Embryonic facial prominence (tissue), 1 donor: ENCODE measurements around the gene UGT1A7.

Experiments used
- DNase-seq: peaks from one replicate; pipeline ENCODE4 v3.0.0-alpha.2; 2016; ENCODE audit errors: extremely low spot score

Gene UGT1A7

GRCh38 chr2:233761040-233761769, 79.5 kb downstream of the UGT1A7 start:
- DNase-seq: no peak

GRCh38 chr2:233764264-233764663, 82.6 kb downstream of the UGT1A7 start:
- no peak for DNase-seq

DNA sequence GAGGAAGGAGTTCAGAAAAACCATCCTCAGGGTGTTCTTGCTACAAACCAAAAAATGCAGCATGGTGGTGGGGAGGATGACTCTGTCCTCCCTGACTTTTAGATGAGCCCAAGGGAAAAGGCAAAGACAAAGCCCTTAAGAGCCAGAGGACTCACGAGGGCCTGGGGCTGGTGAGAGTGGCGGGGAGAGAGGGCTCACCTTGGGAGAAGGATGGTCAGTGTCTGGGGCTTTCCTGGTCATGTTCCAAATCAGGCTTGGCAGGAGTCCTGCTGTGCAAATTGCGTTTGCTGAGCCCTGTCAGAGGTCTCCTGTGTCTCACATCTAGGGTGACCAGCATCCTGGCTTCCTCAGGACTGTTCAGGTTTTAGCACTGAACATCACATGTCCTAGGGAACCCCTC, 83.1 kb downstream of the UGT1A7 start:
- no peak for DNase-seq

DNA sequence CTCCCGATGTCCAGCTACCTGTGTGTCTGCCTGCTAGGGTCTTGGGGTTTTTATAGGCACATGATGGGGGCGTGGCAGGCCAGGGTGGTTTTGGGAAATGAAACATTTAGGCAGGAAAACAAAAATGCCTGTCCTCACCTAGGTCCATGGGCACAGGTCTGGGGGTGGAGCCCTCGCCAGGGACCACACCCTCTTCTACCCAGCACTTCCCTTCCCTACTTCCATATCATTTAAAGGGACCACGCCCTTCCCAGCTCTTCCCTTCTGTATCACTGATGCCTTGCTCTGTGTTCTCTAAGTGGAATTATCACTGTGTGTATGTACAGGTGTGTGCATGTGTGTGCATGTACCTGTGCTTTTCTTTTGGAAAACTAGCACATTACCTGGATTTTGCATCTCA, 84.7 kb downstream of the UGT1A7 start:
- DNase-seq: no peak

DNA sequence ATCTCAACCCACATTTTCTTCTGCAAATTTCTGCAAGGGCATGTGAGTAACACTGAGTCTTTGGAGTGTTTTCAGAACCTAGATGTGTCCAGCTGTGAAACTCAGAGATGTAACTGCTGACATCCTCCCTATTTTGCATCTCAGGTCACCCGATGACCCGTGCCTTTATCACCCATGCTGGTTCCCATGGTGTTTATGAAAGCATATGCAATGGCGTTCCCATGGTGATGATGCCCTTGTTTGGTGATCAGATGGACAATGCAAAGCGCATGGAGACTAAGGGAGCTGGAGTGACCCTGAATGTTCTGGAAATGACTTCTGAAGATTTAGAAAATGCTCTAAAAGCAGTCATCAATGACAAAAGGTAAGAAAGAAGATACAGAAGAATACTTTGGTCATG, 86.4 kb downstream of the UGT1A7 start:
- DNase-seq: no peak

DNA sequence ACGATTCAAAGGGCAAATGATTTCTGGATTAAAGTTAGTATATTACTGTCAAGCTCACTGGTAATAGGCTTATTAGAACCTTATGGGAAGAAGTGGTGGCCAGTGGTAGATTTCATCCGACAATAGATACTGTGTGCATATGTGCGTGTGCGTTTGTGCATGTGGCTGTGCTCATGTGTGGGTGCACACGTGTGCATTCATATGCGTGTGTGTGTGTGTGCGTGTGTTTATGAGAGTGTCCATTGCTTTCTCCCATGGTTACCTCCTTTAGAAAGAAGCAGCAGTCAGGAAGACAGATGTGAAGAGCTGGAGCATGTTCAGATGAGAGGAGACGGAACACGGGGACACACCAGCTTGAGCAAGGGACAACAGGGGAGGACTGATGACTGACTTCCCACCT, 87.6 kb downstream of the UGT1A7 start:
- DNase-seq: no peak

DNA sequence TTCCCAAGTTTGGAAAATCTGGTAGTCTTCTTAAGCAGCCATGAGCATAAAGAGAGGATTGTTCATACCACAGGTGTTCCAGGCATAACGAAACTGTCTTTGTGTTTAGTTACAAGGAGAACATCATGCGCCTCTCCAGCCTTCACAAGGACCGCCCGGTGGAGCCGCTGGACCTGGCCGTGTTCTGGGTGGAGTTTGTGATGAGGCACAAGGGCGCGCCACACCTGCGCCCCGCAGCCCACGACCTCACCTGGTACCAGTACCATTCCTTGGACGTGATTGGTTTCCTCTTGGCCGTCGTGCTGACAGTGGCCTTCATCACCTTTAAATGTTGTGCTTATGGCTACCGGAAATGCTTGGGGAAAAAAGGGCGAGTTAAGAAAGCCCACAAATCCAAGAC, 90.5 kb downstream of the UGT1A7 start:
- DNase-seq: no peak

- no peak for DNase-seq
These were observed 90.9 kb downstream of the UGT1A7 start for GRCh38 chr2:233772583-233772982.

DNA sequence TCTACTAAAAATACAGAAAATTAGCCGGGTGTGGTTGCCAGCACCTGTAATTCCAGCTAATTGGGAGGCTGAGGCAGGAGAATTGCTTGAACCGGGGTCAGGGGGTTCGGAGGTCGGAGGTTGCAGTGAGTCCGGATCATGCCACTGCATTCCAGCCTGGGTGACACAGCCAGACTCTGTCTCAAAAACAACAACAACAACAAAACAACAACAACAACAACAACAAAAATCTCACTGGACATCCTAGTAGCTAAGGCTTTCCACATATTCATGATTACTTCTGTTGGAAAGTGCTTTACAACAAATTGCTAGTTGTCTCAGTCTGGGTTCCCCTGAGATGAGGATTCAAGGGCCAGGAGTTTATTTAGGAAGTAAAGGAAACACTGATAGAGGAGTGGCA, 92.2 kb downstream of the UGT1A7 start:
- DNase-seq: no peak

GRCh38 chr2:233775414-233775813, 93.7 kb downstream of the UGT1A7 start:
- DNase-seq: no peak

DNA sequence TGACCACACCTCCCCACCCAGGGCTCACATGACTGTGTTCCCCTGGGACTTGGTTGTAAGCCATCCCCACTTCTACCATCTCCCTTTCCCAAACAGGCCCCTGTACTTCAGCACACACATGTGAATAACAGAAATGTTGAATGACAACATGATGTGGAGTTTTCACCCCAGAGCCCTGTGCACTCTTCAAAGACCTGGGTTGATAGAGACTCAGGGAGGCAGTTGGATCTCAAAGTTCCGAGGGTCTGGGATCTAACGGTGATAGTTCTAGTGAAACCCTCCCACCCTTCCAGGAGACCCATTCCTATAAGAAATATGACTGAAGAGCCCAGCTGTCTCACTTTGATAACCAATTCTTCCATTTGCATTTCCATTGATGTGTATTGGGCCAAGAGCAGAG, 96.3 kb downstream of the UGT1A7 start, which contains the start of gene MROH2A:
Gene MROH2A (plus strand): TSS at position 301 of the 400 bp plus-strand sequence. CDS start 1,029 bp downstream, outside the sequence.
- no peak for DNase-seq

- no peak for DNase-seq
These were observed 98.0 kb downstream of the UGT1A7 start for GRCh38 chr2:233779722-233780121.

DNA sequence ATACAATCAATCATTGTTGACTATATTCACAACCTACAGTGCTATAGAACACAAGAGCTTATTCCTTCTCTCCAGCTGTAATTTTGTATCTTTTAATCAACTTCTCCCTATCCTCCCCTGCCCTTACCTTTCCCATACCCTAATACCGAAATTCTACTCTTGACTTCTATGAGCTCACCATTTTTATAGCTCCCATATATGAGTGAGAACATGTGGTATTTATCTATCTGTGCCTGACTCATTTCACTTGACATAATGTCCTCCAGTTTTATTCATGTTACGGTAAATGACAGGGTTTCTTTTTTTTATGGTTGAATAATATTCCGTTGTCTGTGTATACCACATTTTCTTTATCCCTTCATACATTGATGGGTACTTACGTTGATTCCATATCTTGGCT, 99.1 kb downstream of the UGT1A7 start:
- no peak for DNase-seq

DNA sequence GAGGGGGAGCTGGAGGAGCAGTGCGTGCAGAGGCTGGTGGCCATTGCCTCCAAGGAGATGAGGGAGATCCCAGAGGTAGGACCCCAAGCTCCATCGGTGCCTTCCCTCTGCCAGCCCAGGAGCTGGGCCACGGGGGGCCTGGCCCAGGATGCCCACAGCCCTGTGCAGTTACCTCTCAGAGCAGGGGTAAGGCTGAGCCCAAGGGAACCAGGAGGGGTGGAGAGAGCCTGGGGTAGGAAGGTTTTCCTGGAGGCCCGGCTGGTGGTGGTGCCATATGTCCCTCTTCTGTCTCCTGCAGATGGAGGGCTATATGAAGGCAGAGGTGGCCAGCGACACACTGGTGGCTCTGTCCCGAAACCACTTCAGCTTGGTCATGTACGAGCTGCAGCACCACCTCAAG, 107.9 kb downstream of the UGT1A7 start:
- DNase-seq: no peak

- DNase-seq: no peak
These were observed 109.6 kb downstream of the UGT1A7 start for GRCh38 chr2:233791151-233791882.

DNA sequence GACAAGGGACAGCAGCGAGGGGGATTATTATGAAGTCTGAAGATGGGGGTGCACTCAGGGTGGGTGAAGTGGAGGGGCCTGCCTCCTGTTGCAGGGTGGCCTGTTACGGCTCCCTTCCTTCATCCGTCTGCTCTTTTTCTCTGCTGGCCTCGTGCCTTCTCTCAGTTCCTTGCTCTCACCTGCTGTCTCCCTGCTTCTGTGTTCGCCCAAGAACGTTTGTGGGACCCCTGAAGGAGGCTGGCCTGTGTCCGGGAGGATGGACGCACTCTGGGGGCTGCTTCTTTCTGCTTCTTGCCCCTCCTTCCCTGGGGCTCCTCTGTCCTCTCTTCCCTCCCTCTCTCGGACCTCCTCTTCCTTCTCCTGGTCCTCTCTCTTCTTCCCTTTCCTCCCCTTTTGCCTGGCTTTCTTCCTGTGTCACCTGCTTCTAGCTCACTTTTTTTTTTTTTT, 110.2 kb downstream of the UGT1A7 start:
- no peak for DNase-seq

- no peak for DNase-seq
These were observed 111.0 kb downstream of the UGT1A7 start for GRCh38 chr2:233792720-233793119.

- DNase-seq: no peak
These were observed 111.9 kb downstream of the UGT1A7 start for GRCh38 chr2:233793465-233794127.

GRCh38 chr2:233794128-233794658, 112.5 kb downstream of the UGT1A7 start:
- no peak for DNase-seq

DNA sequence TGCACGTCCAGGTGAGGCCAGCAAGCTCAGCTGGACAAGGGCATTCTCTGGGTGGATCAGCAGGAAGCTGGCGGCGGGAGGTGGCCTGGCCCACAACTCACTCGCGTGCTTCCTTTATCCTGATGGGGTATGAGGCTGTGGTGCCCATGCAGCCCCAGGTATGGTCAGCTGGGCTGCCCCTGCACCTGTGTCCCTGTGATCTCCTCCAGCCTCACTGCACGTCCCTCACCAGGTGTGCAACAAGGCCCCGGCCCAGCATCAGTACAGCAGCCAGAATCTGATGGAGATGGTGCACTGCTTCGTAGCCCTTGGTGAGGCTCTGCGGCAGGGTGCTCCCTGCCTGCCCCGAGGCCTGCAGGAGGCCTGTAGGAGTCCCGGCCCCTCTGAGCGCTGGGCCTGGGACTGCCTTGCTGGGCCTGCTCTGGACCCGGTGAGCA, 114.1 kb downstream of the UGT1A7 start:
- DNase-seq: no peak

- no peak for DNase-seq
These were observed 114.6 kb downstream of the UGT1A7 start for GRCh38 chr2:233796254-233796653.

DNA sequence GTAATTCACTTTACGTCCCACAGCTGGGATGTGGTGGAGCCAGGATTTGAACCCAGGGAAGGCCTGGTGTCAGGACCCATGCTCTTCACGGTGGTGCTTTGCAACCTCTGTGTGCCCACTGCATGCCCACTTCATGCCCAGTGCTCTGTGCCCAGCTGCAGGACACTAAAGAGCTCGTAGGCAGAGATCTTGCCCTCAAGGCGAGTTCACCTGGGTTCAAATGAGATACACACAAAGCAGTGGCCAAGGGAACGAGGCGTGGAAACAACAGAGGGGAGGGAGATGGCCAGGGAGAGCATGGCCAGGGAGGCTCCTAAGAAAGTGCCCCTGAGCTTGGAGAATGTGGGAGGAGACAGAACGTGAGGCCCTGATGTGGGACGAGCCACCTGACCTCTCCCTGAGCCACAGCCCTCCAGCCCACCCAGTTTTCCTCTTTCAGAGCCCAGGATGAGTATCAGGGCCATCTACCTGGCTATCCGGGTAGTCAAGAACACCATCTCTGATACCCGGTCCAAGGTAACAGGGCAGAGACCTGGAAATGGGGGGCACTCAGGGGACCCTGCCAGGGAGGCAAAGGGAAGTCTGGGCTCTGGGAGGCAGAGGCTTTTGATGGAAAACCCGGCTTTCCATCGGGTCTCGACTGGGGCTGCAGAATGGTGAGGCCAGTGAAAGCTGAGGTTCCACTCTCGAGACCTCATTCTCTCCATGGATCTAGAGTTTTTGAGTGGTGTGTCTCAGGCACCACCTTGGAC, 116.8 kb downstream of the UGT1A7 start:
- DNase-seq: no peak
